ENCODE results near the gene EBF3. TPM values are rescaled to one million over a fixed set of nuclear protein-coding genes. Genes with fewer than 3 reads are reported as not detected.

The EBF3 gene
- total RNA-seq, 4 donors from 2014 or later = 29.1 to 50.9 (median 43.9) TPM

GRCh38 chr10:129927351-129928120 lies 36.5 kb downstream of the EBF3 start:
- no peak for TF ChIP-seq CTCF (IDR thresholded peaks at IDR 0.05; ENCODE audit: low read depth)

- TF ChIP-seq CTCF (IDR thresholded peaks at IDR 0.05; ENCODE audit: low read depth) = no peak
Observed at GRCh38 chr10:129926066-129927055, 37.7 kb downstream of the EBF3 start.

GRCh38 chr10:129924375-129925085 lies 39.5 kb downstream of the EBF3 start:
- no peak for TF ChIP-seq CTCF (IDR thresholded peaks at IDR 0.05; ENCODE audit: low read depth)

GRCh38 chr10:129922598-129923123 lies 41.4 kb downstream of the EBF3 start:
- TF ChIP-seq CTCF (IDR thresholded peaks at IDR 0.05; ENCODE audit: low read depth) = no peak

- no peak for TF ChIP-seq CTCF (IDR thresholded peaks at IDR 0.05; ENCODE audit: low read depth)
Observed at GRCh38 chr10:129921801-129922597, 42.1 kb downstream of the EBF3 start.

- TF ChIP-seq CTCF (IDR thresholded peaks at IDR 0.05; ENCODE audit: low read depth) = no peak
Observed at GRCh38 chr10:129921065-129921670, 42.9 kb downstream of the EBF3 start.
